K562 (cell line): ENCODE results near the gene PA2G4. TPM values are rescaled to one million over a fixed set of nuclear protein-coding genes. Genes with fewer than 3 reads are reported as not detected.

Experiments used
- BACH1 ChIP-seq: fragments of 200-800 bp; sonication (Bioruptor generic); IDR thresholded peaks from 2 replicates; pipeline ENCODE4 v1.6.1; 2016; ENCODE audit warnings: missing genetic modification characterization, missing compliant biosample characterization
- CHD1 ChIP-seq: fragments of 200-600 bp; sonication (generic); IDR thresholded peaks from one replicate; pipeline ENCODE4 v1.6.1; 2012; ENCODE audit warnings: mild to moderate bottlenecking, moderate library complexity, low read length, inconsistent platforms
- GABPB1 ChIP-seq: sonication (generic); formaldehyde crosslinking; IDR thresholded peaks from 2 replicates; pipeline ENCODE4 v1.8.0; 2022; ENCODE audit warnings: mild to moderate bottlenecking, missing genetic modification reagents
- GABPB2 ChIP-seq: fragments of 250-450 bp; sonication (Bioruptor Pico); conservative IDR thresholded peaks from 2 replicates; pipeline ENCODE4 v1.5.1; 2021; ENCODE audit warnings: mild to moderate bottlenecking
- GATA2 ChIP-seq: sonication (generic); formaldehyde crosslinking; IDR thresholded peaks from 2 replicates; pipeline ENCODE4 v1.4.0; 2020; ENCODE audit warnings: mild to moderate bottlenecking, missing genetic modification reagents
- MTA3 ChIP-seq: fragments of 450-650 bp; formaldehyde crosslinking; IDR thresholded peaks from 2 replicates; pipeline ENCODE4 v1.6.1; 2017; ENCODE audit warnings: mild to moderate bottlenecking, borderline replicate concordance
- POLR2AphosphoS5 ChIP-seq: IDR thresholded peaks from 2 replicates; pipeline ENCODE4 v1.6.1; 2011; ENCODE audit warnings: mild to moderate bottlenecking, low read depth, low read length, moderate library complexity; ENCODE audit not compliant: control insufficient read depth, insufficient read depth
- SMARCA5 ChIP-seq: fragments of 450-650 bp; IDR thresholded peaks from 2 replicates; pipeline ENCODE4 v1.6.1; 2016
- XRCC5 ChIP-seq: fragments of 200-400 bp; formaldehyde crosslinking; IDR thresholded peaks from 2 replicates; pipeline ENCODE4 v1.6.1; 2017; ENCODE audit warnings: low read depth, mild to moderate bottlenecking, low read length
- ZKSCAN8 ChIP-seq: fragments of 200-800 bp; sonication (Bioruptor generic); IDR thresholded peaks from 2 replicates; pipeline ENCODE4 v1.6.1; 2016; ENCODE audit warnings: missing genetic modification characterization, missing compliant biosample characterization
- ZNF408 ChIP-seq: fragments of 250-450 bp; sonication (Bioruptor Pico); IDR thresholded peaks from 2 replicates; pipeline ENCODE4 v1.4.0; 2020; ENCODE audit warnings: low read depth, mild to moderate bottlenecking, moderate library complexity
- ZNF41 ChIP-seq: fragments of 250-450 bp; sonication (Bioruptor Pico); conservative IDR thresholded peaks from 2 replicates; pipeline ENCODE4 v1.4.0; 2020; ENCODE audit warnings: mild to moderate bottlenecking
- polyA plus RNA-seq, 8 experiments: library from polyadenylated mRNA; depleted of rRNA in 4 of 8; stranded (reverse) in 5 of 8; unstranded in 3 of 8; fragments of >200 nt; fragmentation: Nextera tagmentation in 2 of 8; fragmentation: Illumina TruSeq in 1 of 8; extraction: Ambion mirVana in 2 of 8; extraction: Trizol in 1 of 8; gene quantifications; 2 replicates each; pipeline versions ENCODE4 v1.2.1 to v1.2.3, GENCODE V29; 2011 to 2014; ENCODE audit warnings: inconsistent platforms in 1 of 8, missing spikeins in 1 of 8
- total RNA-seq, 7 experiments: library from RNA; depleted of rRNA in 6 of 7; stranded (reverse); fragments of >200 nt in 6 of 7; fragmentation: Illumina TruSeq in 2 of 7; extraction: Trizol in 2 of 7; gene quantifications; 2 replicates each; pipeline versions ENCODE4 v1.2.1 to v1.2.3, GENCODE V29; 2011 to 2021; ENCODE audit warnings: low replicate concordance in 1 of 7
- TF ChIP-seq, protein P1 (sequence below): fragments of 250-450 bp; sonication (Bioruptor Pico); IDR thresholded peaks from 2 replicates; pipeline ENCODE4 v1.8.0; 2022; ENCODE audit warnings: inconsistent platforms, mild to moderate bottlenecking, moderate library complexity, borderline replicate concordance
- TF ChIP-seq, protein P2 (sequence below): fragments of 450-650 bp; formaldehyde crosslinking; IDR thresholded peaks from 2 replicates; pipeline ENCODE4 v1.4.0; 2020; ENCODE audit warnings: mild to moderate bottlenecking, mixed read lengths
- TF ChIP-seq, protein P3 (sequence below): fragments of 450-650 bp; formaldehyde crosslinking; conservative IDR thresholded peaks from 2 replicates; pipeline ENCODE4 v1.4.0; 2022; ENCODE audit warnings: mild to moderate bottlenecking, missing genetic modification characterization
- TF ChIP-seq, protein P4 (sequence below): fragments of 150-350 bp; IDR thresholded peaks from 2 replicates; pipeline ENCODE4 v1.6.1; 2014; ENCODE audit warnings: low read depth, mild to moderate bottlenecking, low read length, borderline replicate concordance
- TF ChIP-seq, protein P5 (sequence below): fragments of 250-450 bp; sonication (Bioruptor Pico); IDR thresholded peaks from 2 replicates; pipeline ENCODE4 v1.4.0; 2020

The PA2G4 gene
- total and polyA plus RNA-seq, 9 of the 15 experiments (the other 6 are each of a cell fraction or from before 2014, with no cell fraction given), result 230 to 925 (median 638) TPM

DNA sequence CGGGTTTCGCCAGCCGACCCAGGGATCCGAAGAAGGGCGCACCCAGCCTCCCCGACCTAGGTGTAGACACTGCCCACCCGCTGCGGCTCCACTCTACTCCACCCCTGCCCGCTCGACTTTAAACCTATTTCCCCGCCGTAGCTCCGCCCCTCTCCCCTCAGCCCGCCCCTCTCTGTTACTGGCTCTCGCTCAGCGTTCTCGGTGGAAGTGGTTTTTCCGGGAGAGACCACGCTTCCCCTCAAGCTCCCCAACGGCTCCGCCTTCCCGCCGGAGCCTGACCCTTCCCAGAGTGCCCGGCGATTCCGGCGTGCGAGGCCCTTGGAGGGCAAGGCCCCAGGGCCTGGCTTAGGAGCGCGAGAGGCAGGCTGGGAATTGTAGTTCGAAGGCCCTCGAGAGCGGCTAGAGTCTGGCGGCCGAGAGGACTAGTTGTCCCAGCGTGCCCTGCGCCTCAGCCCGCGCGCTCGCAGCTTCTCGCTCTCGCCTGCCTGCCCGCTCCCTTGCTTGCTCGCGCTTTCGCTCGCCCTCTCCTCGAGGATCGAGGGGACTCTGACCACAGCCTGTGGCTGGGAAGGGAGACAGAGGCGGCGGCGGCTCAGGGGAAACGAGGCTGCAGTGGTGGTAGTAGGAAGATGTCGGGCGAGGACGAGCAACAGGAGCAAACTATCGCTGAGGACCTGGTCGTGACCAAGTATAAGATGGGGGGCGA, at the start of gene PA2G4 (continued):
- TF ChIP-seq XRCC5, result no peak; the same call in 1 of the 2 replicates
- peak; percentile 78; the same call in 1 of the 2 replicates for TF ChIP-seq ZNF41 (CRISPR knock-in tag)
- peak; percentile 19 for TF ChIP-seq MTA3
- TF ChIP-seq, protein P1, sequence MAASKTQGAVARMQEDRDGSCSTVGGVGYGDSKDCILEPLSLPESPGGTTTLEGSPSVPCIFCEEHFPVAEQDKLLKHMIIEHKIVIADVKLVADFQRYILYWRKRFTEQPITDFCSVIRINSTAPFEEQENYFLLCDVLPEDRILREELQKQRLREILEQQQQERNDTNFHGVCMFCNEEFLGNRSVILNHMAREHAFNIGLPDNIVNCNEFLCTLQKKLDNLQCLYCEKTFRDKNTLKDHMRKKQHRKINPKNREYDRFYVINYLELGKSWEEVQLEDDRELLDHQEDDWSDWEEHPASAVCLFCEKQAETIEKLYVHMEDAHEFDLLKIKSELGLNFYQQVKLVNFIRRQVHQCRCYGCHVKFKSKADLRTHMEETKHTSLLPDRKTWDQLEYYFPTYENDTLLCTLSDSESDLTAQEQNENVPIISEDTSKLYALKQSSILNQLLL, result no peak
- TF ChIP-seq CHD1, result no peak
- TF ChIP-seq, protein P2, sequence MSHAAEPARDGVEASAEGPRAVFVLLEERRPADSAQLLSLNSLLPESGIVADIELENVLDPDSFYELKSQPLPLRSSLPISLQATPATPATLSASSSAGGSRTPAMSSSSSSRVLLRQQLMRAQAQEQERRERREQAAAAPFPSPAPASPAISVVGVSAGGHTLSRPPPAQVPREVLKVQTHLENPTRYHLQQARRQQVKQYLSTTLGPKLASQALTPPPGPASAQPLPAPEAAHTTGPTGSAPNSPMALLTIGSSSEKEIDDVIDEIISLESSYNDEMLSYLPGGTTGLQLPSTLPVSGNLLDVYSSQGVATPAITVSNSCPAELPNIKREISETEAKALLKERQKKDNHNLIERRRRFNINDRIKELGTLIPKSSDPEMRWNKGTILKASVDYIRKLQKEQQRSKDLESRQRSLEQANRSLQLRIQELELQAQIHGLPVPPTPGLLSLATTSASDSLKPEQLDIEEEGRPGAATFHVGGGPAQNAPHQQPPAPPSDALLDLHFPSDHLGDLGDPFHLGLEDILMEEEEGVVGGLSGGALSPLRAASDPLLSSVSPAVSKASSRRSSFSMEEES, result no peak
- no peak for TF ChIP-seq GATA2 (CRISPR knock-in tag)
- TF ChIP-seq, protein P3, sequence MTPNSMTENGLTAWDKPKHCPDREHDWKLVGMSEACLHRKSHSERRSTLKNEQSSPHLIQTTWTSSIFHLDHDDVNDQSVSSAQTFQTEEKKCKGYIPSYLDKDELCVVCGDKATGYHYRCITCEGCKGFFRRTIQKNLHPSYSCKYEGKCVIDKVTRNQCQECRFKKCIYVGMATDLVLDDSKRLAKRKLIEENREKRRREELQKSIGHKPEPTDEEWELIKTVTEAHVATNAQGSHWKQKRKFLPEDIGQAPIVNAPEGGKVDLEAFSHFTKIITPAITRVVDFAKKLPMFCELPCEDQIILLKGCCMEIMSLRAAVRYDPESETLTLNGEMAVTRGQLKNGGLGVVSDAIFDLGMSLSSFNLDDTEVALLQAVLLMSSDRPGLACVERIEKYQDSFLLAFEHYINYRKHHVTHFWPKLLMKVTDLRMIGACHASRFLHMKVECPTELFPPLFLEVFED, result no peak
- peak; percentile 61 for TF ChIP-seq POLR2AphosphoS5
- TF ChIP-seq, protein P4, sequence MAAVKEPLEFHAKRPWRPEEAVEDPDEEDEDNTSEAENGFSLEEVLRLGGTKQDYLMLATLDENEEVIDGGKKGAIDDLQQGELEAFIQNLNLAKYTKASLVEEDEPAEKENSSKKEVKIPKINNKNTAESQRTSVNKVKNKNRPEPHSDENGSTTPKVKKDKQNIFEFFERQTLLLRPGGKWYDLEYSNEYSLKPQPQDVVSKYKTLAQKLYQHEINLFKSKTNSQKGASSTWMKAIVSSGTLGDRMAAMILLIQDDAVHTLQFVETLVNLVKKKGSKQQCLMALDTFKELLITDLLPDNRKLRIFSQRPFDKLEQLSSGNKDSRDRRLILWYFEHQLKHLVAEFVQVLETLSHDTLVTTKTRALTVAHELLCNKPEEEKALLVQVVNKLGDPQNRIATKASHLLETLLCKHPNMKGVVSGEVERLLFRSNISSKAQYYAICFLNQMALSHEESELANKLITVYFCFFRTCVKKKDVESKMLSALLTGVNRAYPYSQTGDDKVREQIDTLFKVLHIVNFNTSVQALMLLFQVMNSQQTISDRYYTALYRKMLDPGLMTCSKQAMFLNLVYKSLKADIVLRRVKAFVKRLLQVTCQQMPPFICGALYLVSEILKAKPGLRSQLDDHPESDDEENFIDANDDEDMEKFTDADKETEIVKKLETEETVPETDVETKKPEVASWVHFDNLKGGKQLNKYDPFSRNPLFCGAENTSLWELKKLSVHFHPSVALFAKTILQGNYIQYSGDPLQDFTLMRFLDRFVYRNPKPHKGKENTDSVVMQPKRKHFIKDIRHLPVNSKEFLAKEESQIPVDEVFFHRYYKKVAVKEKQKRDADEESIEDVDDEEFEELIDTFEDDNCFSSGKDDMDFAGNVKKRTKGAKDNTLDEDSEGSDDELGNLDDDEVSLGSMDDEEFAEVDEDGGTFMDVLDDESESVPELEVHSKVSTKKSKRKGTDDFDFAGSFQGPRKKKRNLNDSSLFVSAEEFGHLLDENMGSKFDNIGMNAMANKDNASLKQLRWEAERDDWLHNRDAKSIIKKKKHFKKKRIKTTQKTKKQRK, result no peak
- no peak for TF ChIP-seq ZNF408 (CRISPR knock-in tag)
- TF ChIP-seq, protein P5, sequence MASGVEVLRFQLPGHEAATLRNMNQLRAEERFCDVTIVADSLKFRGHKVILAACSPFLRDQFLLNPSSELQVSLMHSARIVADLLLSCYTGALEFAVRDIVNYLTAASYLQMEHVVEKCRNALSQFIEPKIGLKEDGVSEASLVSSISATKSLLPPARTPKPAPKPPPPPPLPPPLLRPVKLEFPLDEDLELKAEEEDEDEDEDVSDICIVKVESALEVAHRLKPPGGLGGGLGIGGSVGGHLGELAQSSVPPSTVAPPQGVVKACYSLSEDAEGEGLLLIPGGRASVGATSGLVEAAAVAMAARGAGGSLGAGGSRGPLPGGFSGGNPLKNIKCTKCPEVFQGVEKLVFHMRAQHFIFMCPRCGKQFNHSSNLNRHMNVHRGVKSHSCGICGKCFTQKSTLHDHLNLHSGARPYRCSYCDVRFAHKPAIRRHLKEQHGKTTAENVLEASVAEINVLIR (CRISPR knock-in tag), result peak; percentile 17; the same call in 1 of the 2 replicates
- TF ChIP-seq ZKSCAN8, result no peak
- TF ChIP-seq BACH1 (tag), result no peak; the same call in 1 of the 2 replicates
- TF ChIP-seq GABPB2 (CRISPR knock-in tag), result no peak
- TF ChIP-seq SMARCA5, result no peak
- peak; percentile 84 for TF ChIP-seq GABPB1 (CRISPR knock-in tag)
